Chondrocyte (in vitro differentiated cells): ENCODE measurements around the gene ANP32A. TPM values are rescaled to one million over a fixed set of nuclear protein-coding genes. Genes with fewer than 3 reads are reported as not detected.

ENCODE experiments used
- DNase-seq: peaks from one replicate; pipeline ENCODE4 v3.0.0; 2021; ENCODE audit warnings: mixed read lengths, low spot score
- H3K27ac Mint-ChIP-seq: one replicate; pipeline ENCODE4 v1.8.0; 2021; ENCODE audit warnings: mild to moderate bottlenecking, moderate library complexity, mixed read lengths; ENCODE audit not compliant: unreplicated experiment
- H3K27me3 Mint-ChIP-seq: 2 replicates; pipeline ENCODE4 v1.8.0; 2021; ENCODE audit warnings: low read depth, mixed read lengths
- H3K36me3 Mint-ChIP-seq: 2 replicates; pipeline ENCODE4 v1.8.0; 2021; ENCODE audit warnings: low read depth, mixed read lengths
- H3K4me1 Mint-ChIP-seq: 2 replicates; pipeline ENCODE4 v1.8.0; 2021; ENCODE audit warnings: low read depth, mild to moderate bottlenecking, mixed read lengths
- H3K4me3 Mint-ChIP-seq: one replicate; pipeline ENCODE4 v1.8.0; 2021; ENCODE audit warnings: mild to moderate bottlenecking, moderate library complexity, mixed read lengths; ENCODE audit not compliant: unreplicated experiment
- H3K9me3 Mint-ChIP-seq: 2 replicates; pipeline ENCODE4 v1.8.0; 2021; ENCODE audit warnings: low read depth, mixed read lengths
- CTCF ChIP-seq: fragments of 200-600 bp; sonication (generic); IDR thresholded peaks from 2 replicates; pipeline ENCODE4 v1.5.0; 2021; ENCODE audit warnings: antibody characterized with exemption, mild to moderate bottlenecking, moderate library complexity
- total RNA-seq: library from RNA; stranded (reverse); gene quantifications from 3 replicates; pipeline ENCODE4 v1.2.1, GENCODE V29; 2021

ANP32A gene
- total RNA-seq, 1 donor from 2014 or later = 117 TPM

- H3K27me3 Mint-ChIP-seq = no peaks in the 10 kb centered on the region
- peak overlapping the region; percentile 97 for H3K27ac Mint-ChIP-seq
- no peak for DNase-seq
- H3K36me3 Mint-ChIP-seq = peaks cover 2% of the 10 kb centered on the region
- peak overlapping the region; percentile 95 for H3K4me3 Mint-ChIP-seq
- H3K4me1 Mint-ChIP-seq = peaks cover 43% of the 10 kb centered on the region
- no peak for TF ChIP-seq CTCF
- no peaks in the 10 kb centered on the region for H3K9me3 Mint-ChIP-seq
Measured at GRCh38 chr15:68818769-68819494, 1.8 kb downstream of the ANP32A start.

GRCh38 chr15:68818066-68818768, 2.5 kb downstream of the ANP32A start:
- Mint-ChIP-seq H3K36me3 (peaks cover 2% of the 10 kb centered on the region), H3K4me1 (peaks cover 48% of the 10 kb centered on the region)
- DNase-seq = no peak

GRCh38 chr15:68817304-68818065, 3.2 kb downstream of the ANP32A start:
- Mint-ChIP-seq H3K4me3 (peak overlapping the region; percentile 86), H3K36me3 (peaks cover 2% of the 10 kb centered on the region), H3K4me1 (peaks cover 49% of the 10 kb centered on the region), H3K27me3 (no peaks in the 10 kb centered on the region), H3K9me3 (no peaks in the 10 kb centered on the region), H3K27ac (peak overlapping the region; percentile 91)
- DNase-seq = no peak
- no peak for TF ChIP-seq CTCF

More at GRCh38 chr15:68818066-68818768, 2.5 kb downstream of the ANP32A start:
- H3K9me3 Mint-ChIP-seq = no peaks in the 10 kb centered on the region
- H3K27me3 Mint-ChIP-seq = no peaks in the 10 kb centered on the region
- H3K27ac Mint-ChIP-seq = peak overlapping the region; percentile 76
- peak overlapping the region; percentile 95 for H3K4me3 Mint-ChIP-seq
- TF ChIP-seq CTCF = peak; percentile 11

- peak; percentile 4 for TF ChIP-seq CTCF
- H3K4me1 Mint-ChIP-seq = peaks cover 51% of the 10 kb centered on the region
- H3K27me3 Mint-ChIP-seq = no peaks in the 10 kb centered on the region
- peak overlapping the region; percentile 86 for H3K4me3 Mint-ChIP-seq
- H3K36me3 Mint-ChIP-seq = peaks cover 2% of the 10 kb centered on the region
- H3K27ac Mint-ChIP-seq = peak overlapping the region; percentile 91
- no peaks in the 10 kb centered on the region for H3K9me3 Mint-ChIP-seq
- DNase-seq = no peak
Measured at GRCh38 chr15:68816795-68817303, 3.8 kb downstream of the ANP32A start.

GRCh38 chr15:68816158-68816557, 4.5 kb downstream of the ANP32A start:
- no peaks in the 10 kb centered on the region for H3K27me3 Mint-ChIP-seq
- no peak overlapping the region for H3K27ac Mint-ChIP-seq
- H3K36me3 Mint-ChIP-seq = peaks cover 2% of the 10 kb centered on the region
- H3K9me3 Mint-ChIP-seq = no peaks in the 10 kb centered on the region
- no peak for DNase-seq
- no peak for TF ChIP-seq CTCF
- peaks cover 50% of the 10 kb centered on the region for H3K4me1 Mint-ChIP-seq
- no peak overlapping the region for H3K4me3 Mint-ChIP-seq
